GM23338 (cell line): ENCODE results near the gene STK16. TPM values are rescaled to one million over a fixed set of nuclear protein-coding genes. Genes with fewer than 3 reads are reported as not detected.
A peak's percentile ranks its signal among the peaks of the same experiment; 100 is the strongest.

ENCODE experiments used
- ATAC-seq: fragments of 200-7000 bp; cut with Tn5 transposase; 3 replicates; pipeline ENCODE4 v1.9.1; 2020
- DNase-seq: peaks from one replicate; pipeline ENCODE4 v3.0.0-alpha.2; 2015; ENCODE audit warnings: low spot score
- H2AFZ ChIP-seq: fragments of 200-600 bp; sonication (generic); 2 replicates; pipeline ENCODE4 v1.8.0; 2016; ENCODE audit warnings: antibody characterized with exemption, mild to moderate bottlenecking, moderate library complexity
- H3F3A ChIP-seq: fragments of 200-600 bp; sonication (generic); replicated peaks from 2 replicates; pipeline ENCODE4 v1.8.0; 2017; ENCODE audit warnings: antibody characterized with exemption, mixed run types, low read depth
- H3K27ac ChIP-seq: fragments of 200-600 bp; sonication (generic); 2 replicates; pipeline ENCODE4 v1.6.1; 2016; ENCODE audit warnings: low read depth
- H3K27me3 ChIP-seq: fragments of 200-600 bp; sonication (generic); 2 replicates; pipeline ENCODE4 v1.8.0; 2016; ENCODE audit warnings: mild to moderate bottlenecking, mixed run types, moderate library complexity; ENCODE audit not compliant: insufficient read depth
- H3K36me3 ChIP-seq: fragments of 200-600 bp; sonication (generic); 2 replicates; pipeline ENCODE4 v1.8.0; 2016; ENCODE audit warnings: mild to moderate bottlenecking; ENCODE audit not compliant: insufficient read depth
- H3K4me1 ChIP-seq: fragments of 200-600 bp; sonication (generic); 2 replicates; pipeline ENCODE4 v1.8.0; 2016; ENCODE audit warnings: mild to moderate bottlenecking, moderate library complexity; ENCODE audit not compliant: insufficient read depth
- H3K4me2 ChIP-seq: fragments of 200-600 bp; sonication (generic); 2 replicates; pipeline ENCODE4 v1.7.1; 2017; ENCODE audit warnings: mixed run types
- H3K4me3 ChIP-seq: fragments of 200-600 bp; sonication (generic); 2 replicates; pipeline ENCODE4 v1.6.1; 2016; ENCODE audit warnings: mixed run types
- H3K79me2 ChIP-seq: fragments of 200-600 bp; sonication (generic); replicated peaks from 2 replicates; pipeline ENCODE4 v1.8.0; 2017; ENCODE audit warnings: mild to moderate bottlenecking; ENCODE audit not compliant: insufficient read depth
- H3K9me2 ChIP-seq: fragments of 200-600 bp; sonication (generic); 2 replicates; pipeline ENCODE4 v1.8.0; 2017; ENCODE audit not compliant: insufficient read depth
- H4K20me1 ChIP-seq: fragments of 200-600 bp; sonication (generic); replicated peaks from 2 replicates; pipeline ENCODE4 v1.8.0; 2017; ENCODE audit warnings: mild to moderate bottlenecking; ENCODE audit not compliant: insufficient read depth
- H3K27ac Mint-ChIP-seq: 2 replicates; pipeline ENCODE4 v1.8.0; 2020; ENCODE audit warnings: inconsistent platforms, mild to moderate bottlenecking, moderate library complexity, mixed read lengths
- H3K27me3 Mint-ChIP-seq: 3 replicates; pipeline ENCODE4 v1.8.0; 2022; ENCODE audit warnings: low read depth, mild to moderate bottlenecking, moderate library complexity, mixed read lengths, inconsistent platforms; ENCODE audit not compliant: insufficient read depth, poor library complexity
- H3K36me3 Mint-ChIP-seq: 3 replicates; pipeline ENCODE4 v1.8.0; 2021; ENCODE audit warnings: low read depth, mild to moderate bottlenecking, inconsistent platforms, moderate library complexity, mixed read lengths
- H3K4me1 Mint-ChIP-seq: 3 replicates; pipeline ENCODE4 v1.8.0; 2020; ENCODE audit warnings: mild to moderate bottlenecking, inconsistent platforms, mixed read lengths
- H3K4me3 Mint-ChIP-seq: 3 replicates; pipeline ENCODE4 v1.8.0; 2021; ENCODE audit warnings: moderate library complexity, mild to moderate bottlenecking, inconsistent platforms, mixed read lengths
- H3K9me3 Mint-ChIP-seq: 3 replicates; pipeline ENCODE4 v1.8.0; 2020; ENCODE audit warnings: moderate library complexity, mild to moderate bottlenecking, inconsistent platforms, mixed read lengths
- CREB1 ChIP-seq: fragments of 250-450 bp; sonication (Bioruptor Pico); IDR thresholded peaks from 2 replicates; pipeline ENCODE4 v1.5.0; 2020; ENCODE audit warnings: low read depth, mild to moderate bottlenecking, moderate library complexity
- ETS1 ChIP-seq: IDR thresholded peaks from 2 replicates; pipeline ENCODE4 v1.6.1; 2016; ENCODE audit warnings: antibody characterized with exemption
- POLR2AphosphoS5 ChIP-seq: IDR thresholded peaks from 2 replicates; pipeline ENCODE4 v1.6.1; 2016; ENCODE audit warnings: antibody characterized with exemption, low read depth
- REST ChIP-seq: IDR thresholded peaks from one replicate; pipeline ENCODE4 v1.6.1; 2018; ENCODE audit warnings: antibody characterized with exemption; ENCODE audit not compliant: unreplicated experiment
- STAT1 ChIP-seq: IDR thresholded peaks from one replicate; pipeline ENCODE4 v1.6.1; 2016; ENCODE audit warnings: antibody characterized with exemption; ENCODE audit not compliant: unreplicated experiment
- ZNF114 ChIP-seq: fragments of 250-450 bp; sonication (Bioruptor Pico); IDR thresholded peaks from 2 replicates; pipeline ENCODE4 v1.5.0; 2020; ENCODE audit warnings: mild to moderate bottlenecking, moderate library complexity
- polyA plus RNA-seq: library from polyadenylated mRNA; unstranded; fragments of >200 nt; fragmentation: Nextera tagmentation; extraction: Ambion mirVana; gene quantifications from 2 replicates; pipeline ENCODE4 v1.2.1, GENCODE V29; 2016
- total RNA-seq: library from RNA; depleted of rRNA; stranded (reverse); fragments of >200 nt; shearing (Covaris generic); gene quantifications from 2 replicates; pipeline ENCODE4 v1.2.3, GENCODE V29; 2014
- TF ChIP-seq, protein P1 (sequence below), 2 experiments: fragments of 200-600 bp in 1 of 2; sonication (generic) in 1 of 2; conservative IDR thresholded peaks; 2 replicates each; pipeline versions ENCODE4 v1.5.1 to v1.6.1; 2016 to 2017; ENCODE audit warnings: antibody characterized with exemption in 2 of 2, low read depth in 2 of 2, mild to moderate bottlenecking in 2 of 2, moderate library complexity in 1 of 2
- TF ChIP-seq, protein P2 (sequence below): fragments of 250-450 bp; sonication (Bioruptor Pico); IDR thresholded peaks from 2 replicates; pipeline ENCODE4 v1.5.0; 2020; ENCODE audit warnings: mild to moderate bottlenecking, moderate library complexity

The STK16 gene
- total and polyA plus RNA-seq, 2 experiments from 2014 or later: 3.1 to 17.0 TPM

- Histone ChIP-seq H3K4me3 (peak overlapping the region; percentile 39; the same call in 1 of the 2 replicates), H4K20me1 (no peaks in the 10 kb centered on the region; the same call in 1 of the 2 replicates), H3K4me2 (peak overlapping the region; percentile 62; the same call in 1 of the 2 replicates), H3F3A (no peaks in the 10 kb centered on the region), H3K36me3 (no peaks in the 10 kb centered on the region; the same call in 1 of the 2 replicates), H3K27ac (no peak overlapping the region), H3K79me2 (no peaks in the 10 kb centered on the region), H3K4me1 (peaks cover 4% of the 10 kb centered on the region; the same call in 1 of the 2 replicates), H3K27me3 (no peaks in the 10 kb centered on the region), H2AFZ (no peak overlapping the region), H3K9me2 (no peaks in the 10 kb centered on the region)
- no peaks in the 10 kb centered on the region for H3K9me3 Mint-ChIP-seq
- no peak overlapping the region; the same call in 1 of the 2 replicates for H3K27ac Mint-ChIP-seq
- ATAC-seq (no peak), DNase-seq (no peak)
- TF ChIP-seq REST (no peak), CREB1 (no peak), STAT1 (no peak)
- peaks cover 14% of the 10 kb centered on the region for H3K4me1 Mint-ChIP-seq
- peaks cover 11% of the 10 kb centered on the region; the same call in 2 of the 3 replicates for H3K36me3 Mint-ChIP-seq
- peaks cover 4% of the 10 kb centered on the region for H3K27me3 Mint-ChIP-seq
- H3K4me3 Mint-ChIP-seq: no peak overlapping the region
These were observed 40.1 kb downstream of the STK16 start for GRCh38 chr2:219285373-219285735.

DNA sequence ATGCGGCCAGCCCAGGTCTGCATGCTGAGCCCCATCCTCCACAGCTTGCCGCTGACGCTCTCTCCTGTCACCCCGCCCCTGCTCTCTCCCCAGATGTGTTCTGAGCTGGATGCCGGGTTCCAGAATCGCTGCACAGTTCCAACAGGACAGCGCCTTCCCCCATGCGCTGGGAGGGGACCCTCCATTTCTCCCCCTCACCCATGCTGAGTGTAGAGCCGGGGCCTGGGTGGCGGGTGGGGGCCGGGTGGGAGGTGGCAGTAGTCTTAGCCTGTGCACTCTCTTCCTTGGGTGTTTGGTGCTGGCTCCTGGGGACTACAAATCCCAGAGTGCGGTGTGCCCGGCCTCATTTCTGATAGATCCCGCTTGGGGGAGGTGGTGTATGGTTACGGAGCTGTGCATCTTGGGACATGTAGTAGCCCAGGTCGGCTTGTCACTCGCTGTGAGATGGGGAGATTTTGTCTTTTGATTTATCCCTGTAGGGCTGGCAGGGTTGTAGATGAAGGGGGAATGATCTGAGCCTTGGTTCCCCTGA lies 40.7 kb downstream of the STK16 start:
- no peaks in the 10 kb centered on the region for H3K9me2 ChIP-seq
- peak; percentile 94 for DNase-seq
- no peak overlapping the region for H3K27ac ChIP-seq
- Mint-ChIP-seq H3K36me3 (peaks cover 10% of the 10 kb centered on the region; the same call in 2 of the 3 replicates), H3K4me1 (peaks cover 12% of the 10 kb centered on the region), H3K4me3 (peak overlapping the region; percentile 28), H3K9me3 (no peaks in the 10 kb centered on the region), H3K27me3 (peaks cover 4% of the 10 kb centered on the region), H3K27ac (peak overlapping the region; percentile 19)
- peaks cover 4% of the 10 kb centered on the region; the same call in 1 of the 2 replicates for H3K4me1 ChIP-seq
- no peak overlapping the region for H2AFZ ChIP-seq
- H4K20me1 ChIP-seq: no peaks in the 10 kb centered on the region; the same call in 1 of the 2 replicates
- H3K36me3 ChIP-seq: no peaks in the 10 kb centered on the region; the same call in 1 of the 2 replicates
- peak overlapping the region; percentile 43 for H3K4me3 ChIP-seq
- H3F3A ChIP-seq: no peaks in the 10 kb centered on the region
- H3K4me2 ChIP-seq: peak overlapping the region; percentile 75
- no peaks in the 10 kb centered on the region for H3K79me2 ChIP-seq
- peak; percentile 98 for ATAC-seq
- H3K27me3 ChIP-seq: no peaks in the 10 kb centered on the region
- TF ChIP-seq, protein P1, sequence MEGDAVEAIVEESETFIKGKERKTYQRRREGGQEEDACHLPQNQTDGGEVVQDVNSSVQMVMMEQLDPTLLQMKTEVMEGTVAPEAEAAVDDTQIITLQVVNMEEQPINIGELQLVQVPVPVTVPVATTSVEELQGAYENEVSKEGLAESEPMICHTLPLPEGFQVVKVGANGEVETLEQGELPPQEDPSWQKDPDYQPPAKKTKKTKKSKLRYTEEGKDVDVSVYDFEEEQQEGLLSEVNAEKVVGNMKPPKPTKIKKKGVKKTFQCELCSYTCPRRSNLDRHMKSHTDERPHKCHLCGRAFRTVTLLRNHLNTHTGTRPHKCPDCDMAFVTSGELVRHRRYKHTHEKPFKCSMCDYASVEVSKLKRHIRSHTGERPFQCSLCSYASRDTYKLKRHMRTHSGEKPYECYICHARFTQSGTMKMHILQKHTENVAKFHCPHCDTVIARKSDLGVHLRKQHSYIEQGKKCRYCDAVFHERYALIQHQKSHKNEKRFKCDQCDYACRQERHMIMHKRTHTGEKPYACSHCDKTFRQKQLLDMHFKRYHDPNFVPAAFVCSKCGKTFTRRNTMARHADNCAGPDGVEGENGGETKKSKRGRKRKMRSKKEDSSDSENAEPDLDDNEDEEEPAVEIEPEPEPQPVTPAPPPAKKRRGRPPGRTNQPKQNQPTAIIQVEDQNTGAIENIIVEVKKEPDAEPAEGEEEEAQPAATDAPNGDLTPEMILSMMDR (conservative IDR thresholded peaks at IDR 0.05; ENCODE audit: low read depth in 2 of 2): no peak
- TF ChIP-seq, protein P2, sequence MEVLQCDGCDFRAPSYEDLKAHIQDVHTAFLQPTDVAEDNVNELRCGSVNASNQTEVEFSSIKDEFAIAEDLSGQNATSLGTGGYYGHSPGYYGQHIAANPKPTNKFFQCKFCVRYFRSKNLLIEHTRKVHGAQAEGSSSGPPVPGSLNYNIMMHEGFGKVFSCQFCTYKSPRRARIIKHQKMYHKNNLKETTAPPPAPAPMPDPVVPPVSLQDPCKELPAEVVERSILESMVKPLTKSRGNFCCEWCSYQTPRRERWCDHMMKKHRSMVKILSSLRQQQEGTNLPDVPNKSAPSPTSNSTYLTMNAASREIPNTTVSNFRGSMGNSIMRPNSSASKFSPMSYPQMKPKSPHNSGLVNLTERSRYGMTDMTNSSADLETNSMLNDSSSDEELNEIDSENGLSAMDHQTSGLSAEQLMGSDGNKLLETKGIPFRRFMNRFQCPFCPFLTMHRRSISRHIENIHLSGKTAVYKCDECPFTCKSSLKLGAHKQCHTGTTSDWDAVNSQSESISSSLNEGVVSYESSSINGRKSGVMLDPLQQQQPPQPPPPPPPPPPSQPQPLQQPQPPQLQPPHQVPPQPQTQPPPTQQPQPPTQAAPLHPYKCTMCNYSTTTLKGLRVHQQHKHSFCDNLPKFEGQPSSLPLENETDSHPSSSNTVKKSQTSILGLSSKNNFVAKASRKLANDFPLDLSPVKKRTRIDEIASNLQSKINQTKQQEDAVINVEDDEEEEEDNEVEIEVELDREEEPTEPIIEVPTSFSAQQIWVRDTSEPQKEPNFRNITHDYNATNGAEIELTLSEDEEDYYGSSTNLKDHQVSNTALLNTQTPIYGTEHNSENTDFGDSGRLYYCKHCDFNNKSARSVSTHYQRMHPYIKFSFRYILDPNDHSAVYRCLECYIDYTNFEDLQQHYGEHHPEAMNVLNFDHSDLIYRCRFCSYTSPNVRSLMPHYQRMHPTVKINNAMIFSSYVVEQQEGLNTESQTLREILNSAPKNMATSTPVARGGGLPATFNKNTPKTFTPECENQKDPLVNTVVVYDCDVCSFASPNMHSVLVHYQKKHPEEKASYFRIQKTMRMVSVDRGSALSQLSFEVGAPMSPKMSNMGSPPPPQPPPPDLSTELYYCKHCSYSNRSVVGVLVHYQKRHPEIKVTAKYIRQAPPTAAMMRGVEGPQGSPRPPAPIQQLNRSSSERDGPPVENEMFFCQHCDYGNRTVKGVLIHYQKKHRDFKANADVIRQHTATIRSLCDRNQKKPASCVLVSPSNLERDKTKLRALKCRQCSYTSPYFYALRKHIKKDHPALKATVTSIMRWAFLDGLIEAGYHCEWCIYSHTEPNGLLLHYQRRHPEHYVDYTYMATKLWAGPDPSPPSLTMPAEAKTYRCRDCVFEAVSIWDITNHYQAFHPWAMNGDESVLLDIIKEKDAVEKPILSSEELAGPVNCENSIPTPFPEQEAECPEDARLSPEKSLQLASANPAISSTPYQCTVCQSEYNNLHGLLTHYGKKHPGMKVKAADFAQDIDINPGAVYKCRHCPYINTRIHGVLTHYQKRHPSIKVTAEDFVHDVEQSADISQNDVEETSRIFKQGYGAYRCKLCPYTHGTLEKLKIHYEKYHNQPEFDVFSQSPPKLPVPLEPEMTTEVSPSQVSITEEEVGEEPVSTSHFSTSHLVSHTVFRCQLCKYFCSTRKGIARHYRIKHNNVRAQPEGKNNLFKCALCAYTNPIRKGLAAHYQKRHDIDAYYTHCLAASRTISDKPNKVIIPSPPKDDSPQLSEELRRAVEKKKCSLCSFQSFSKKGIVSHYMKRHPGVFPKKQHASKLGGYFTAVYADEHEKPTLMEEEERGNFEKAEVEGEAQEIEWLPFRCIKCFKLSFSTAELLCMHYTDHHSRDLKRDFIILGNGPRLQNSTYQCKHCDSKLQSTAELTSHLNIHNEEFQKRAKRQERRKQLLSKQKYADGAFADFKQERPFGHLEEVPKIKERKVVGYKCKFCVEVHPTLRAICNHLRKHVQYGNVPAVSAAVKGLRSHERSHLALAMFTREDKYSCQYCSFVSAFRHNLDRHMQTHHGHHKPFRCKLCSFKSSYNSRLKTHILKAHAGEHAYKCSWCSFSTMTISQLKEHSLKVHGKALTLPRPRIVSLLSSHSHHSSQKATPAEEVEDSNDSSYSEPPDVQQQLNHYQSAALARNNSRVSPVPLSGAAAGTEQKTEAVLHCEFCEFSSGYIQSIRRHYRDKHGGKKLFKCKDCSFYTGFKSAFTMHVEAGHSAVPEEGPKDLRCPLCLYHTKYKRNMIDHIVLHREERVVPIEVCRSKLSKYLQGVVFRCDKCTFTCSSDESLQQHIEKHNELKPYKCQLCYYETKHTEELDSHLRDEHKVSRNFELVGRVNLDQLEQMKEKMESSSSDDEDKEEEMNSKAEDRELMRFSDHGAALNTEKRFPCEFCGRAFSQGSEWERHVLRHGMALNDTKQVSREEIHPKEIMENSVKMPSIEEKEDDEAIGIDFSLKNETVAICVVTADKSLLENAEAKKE (CRISPR knock-in tag): no peak
- no peak for TF ChIP-seq POLR2AphosphoS5
- TF ChIP-seq CREB1: peak; percentile 54; the same call in 1 of the 2 replicates
- TF ChIP-seq ETS1: peak; percentile 97
- no peak for TF ChIP-seq ZNF114 (CRISPR knock-in tag)
